MM.1S (cell line): ENCODE results near the gene GALNT9.

Experiments
- EZH2 ChIP-seq: fragments of 300-600 bp; sonication (generic); optimal IDR thresholded peaks from 2 replicates; pipeline ENCODE3; 2017; ENCODE audit warnings: low read depth, mild to moderate bottlenecking, antibody characterized with exemption, low read length, mixed read lengths
- TF ChIP-seq, protein P1 (sequence below): fragments of 300-600 bp; sonication (generic); IDR thresholded peaks from 2 replicates; pipeline ENCODE4 v1.5.1; 2016; ENCODE audit warnings: antibody characterized with exemption, low read length, mixed read lengths

GRCh38 chr12:132148368-132149045 lies 180.9 kb downstream of the GALNT9 start:
- TF ChIP-seq EZH2, result no peak
- TF ChIP-seq, protein P1, sequence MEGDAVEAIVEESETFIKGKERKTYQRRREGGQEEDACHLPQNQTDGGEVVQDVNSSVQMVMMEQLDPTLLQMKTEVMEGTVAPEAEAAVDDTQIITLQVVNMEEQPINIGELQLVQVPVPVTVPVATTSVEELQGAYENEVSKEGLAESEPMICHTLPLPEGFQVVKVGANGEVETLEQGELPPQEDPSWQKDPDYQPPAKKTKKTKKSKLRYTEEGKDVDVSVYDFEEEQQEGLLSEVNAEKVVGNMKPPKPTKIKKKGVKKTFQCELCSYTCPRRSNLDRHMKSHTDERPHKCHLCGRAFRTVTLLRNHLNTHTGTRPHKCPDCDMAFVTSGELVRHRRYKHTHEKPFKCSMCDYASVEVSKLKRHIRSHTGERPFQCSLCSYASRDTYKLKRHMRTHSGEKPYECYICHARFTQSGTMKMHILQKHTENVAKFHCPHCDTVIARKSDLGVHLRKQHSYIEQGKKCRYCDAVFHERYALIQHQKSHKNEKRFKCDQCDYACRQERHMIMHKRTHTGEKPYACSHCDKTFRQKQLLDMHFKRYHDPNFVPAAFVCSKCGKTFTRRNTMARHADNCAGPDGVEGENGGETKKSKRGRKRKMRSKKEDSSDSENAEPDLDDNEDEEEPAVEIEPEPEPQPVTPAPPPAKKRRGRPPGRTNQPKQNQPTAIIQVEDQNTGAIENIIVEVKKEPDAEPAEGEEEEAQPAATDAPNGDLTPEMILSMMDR, result no peak
